ENCODE measurements around the gene SEMA3A. TPM values are rescaled to one million over a fixed set of nuclear protein-coding genes. Genes with fewer than 3 reads are reported as not detected.
A peak's percentile ranks its signal among the peaks of the same experiment; 100 is the strongest.

Gene SEMA3A
- total RNA-seq, 1 donor from 2014 or later = 134 TPM

DNA sequence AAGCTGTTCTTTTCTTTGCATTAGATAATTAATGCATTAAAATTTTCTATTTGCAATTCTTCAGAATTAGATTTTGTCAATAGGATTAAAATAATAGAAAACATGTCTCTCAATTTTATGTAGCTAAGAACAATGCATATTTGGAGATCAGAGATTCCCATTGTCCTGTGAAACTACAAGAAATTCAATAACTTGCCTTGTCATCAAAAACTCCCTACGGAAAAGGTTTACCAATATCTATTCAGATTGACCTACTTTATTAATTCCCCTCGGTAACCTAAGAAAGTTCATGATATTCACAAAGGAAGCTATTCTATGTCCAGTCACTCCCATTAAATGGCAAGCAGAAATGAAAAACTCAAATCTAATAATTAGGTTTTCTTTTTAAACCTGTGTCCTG lies 172.6 kb downstream of the SEMA3A start:
- H3K4me3 ChIP-seq = no peak overlapping the region
- no peak for DNase-seq (ENCODE audit: low spot score)
- no peak for TF ChIP-seq EZH2phosphoT487 (IDR thresholded peaks at IDR 0.05)
- no peak for TF ChIP-seq EZH2 (IDR thresholded peaks at IDR 0.05)
- TF ChIP-seq CTCF (IDR thresholded peaks at IDR 0.05) = no peak
- no peaks in the 10 kb centered on the region for H3K27me3 ChIP-seq
- no peak overlapping the region for H3K9ac ChIP-seq
- no peaks in the 10 kb centered on the region for H4K20me1 ChIP-seq (ENCODE audit: low read depth)
- H3K27ac ChIP-seq = no peak overlapping the region
- H3K79me2 ChIP-seq (ENCODE audit: low read depth) = peaks cover 2% of the 10 kb centered on the region
- Mint-ChIP-seq H3K9me3 (no peaks in the 10 kb centered on the region), H3K4me3 (no peak overlapping the region), H3K4me1 (peaks cover 15% of the 10 kb centered on the region), H3K36me3 (peaks cover 16% of the 10 kb centered on the region), H3K27ac (no peak overlapping the region), H3K27me3 (ENCODE audit: insufficient read depth, low read depth) (peaks cover 2% of the 10 kb centered on the region)
- H3K36me3 ChIP-seq = peaks cover 8% of the 10 kb centered on the region
- H3F3A ChIP-seq (ENCODE audit: low read depth) = peaks cover 15% of the 10 kb centered on the region
- no peaks in the 10 kb centered on the region for H3K9me3 ChIP-seq (ENCODE audit: low read depth)
- no peak overlapping the region for H3K4me2 ChIP-seq
- no peak overlapping the region for H2AFZ ChIP-seq (replicated peaks)
- H3K4me1 ChIP-seq = peaks cover 16% of the 10 kb centered on the region

- Histone ChIP-seq H3K9me3 (ENCODE audit: low read depth) (no peaks in the 10 kb centered on the region), H3K36me3 (peaks cover 3% of the 10 kb centered on the region), H3F3A (ENCODE audit: low read depth) (peaks cover 12% of the 10 kb centered on the region), H3K79me2 (ENCODE audit: low read depth) (peaks cover 5% of the 10 kb centered on the region), H3K27me3 (no peaks in the 10 kb centered on the region), H2AFZ (replicated peaks) (no peak overlapping the region), H3K27ac (no peak overlapping the region), H3K4me1 (peaks cover 16% of the 10 kb centered on the region), H4K20me1 (ENCODE audit: low read depth) (no peaks in the 10 kb centered on the region), H3K9ac (no peak overlapping the region), H3K4me3 (no peak overlapping the region), H3K4me2 (no peak overlapping the region)
- H3K27me3 Mint-ChIP-seq (ENCODE audit: insufficient read depth, low read depth) = peaks cover 2% of the 10 kb centered on the region
- DNase-seq (ENCODE audit: low spot score) = no peak
- TF ChIP-seq CTCF (IDR thresholded peaks at IDR 0.05) (no peak), EZH2phosphoT487 (IDR thresholded peaks at IDR 0.05) (no peak), EZH2 (IDR thresholded peaks at IDR 0.05) (no peak)
- H3K4me3 Mint-ChIP-seq = no peak overlapping the region
- H3K9me3 Mint-ChIP-seq = no peaks in the 10 kb centered on the region
- H3K4me1 Mint-ChIP-seq = peaks cover 15% of the 10 kb centered on the region
- H3K36me3 Mint-ChIP-seq = peaks cover 17% of the 10 kb centered on the region
- no peak overlapping the region for H3K27ac Mint-ChIP-seq
These were observed 173.2 kb downstream of the SEMA3A start for GRCh38 chr7:84021292-84021908.

DNA sequence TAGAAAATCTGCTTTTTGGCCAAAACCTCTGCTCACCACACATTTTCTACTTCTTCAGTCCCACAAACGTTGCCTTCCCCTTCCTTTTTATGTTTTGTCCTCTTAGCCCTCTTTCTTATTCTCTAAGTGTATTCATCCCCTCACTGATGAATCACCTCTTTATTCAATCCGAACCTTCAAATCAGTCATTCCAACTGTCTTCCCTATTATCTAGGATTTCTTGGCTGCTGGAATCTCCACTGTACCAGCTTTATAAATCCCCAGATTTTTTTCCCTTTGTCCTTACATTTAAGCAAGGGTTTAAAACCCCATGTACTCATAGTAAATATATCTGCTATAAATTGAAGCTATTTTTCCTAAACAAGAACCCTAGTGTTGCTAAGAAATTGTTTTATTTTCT lies 176.9 kb downstream of the SEMA3A start:
- H3K4me1 ChIP-seq = peaks cover 9% of the 10 kb centered on the region
- Mint-ChIP-seq H3K4me3 (no peak overlapping the region), H3K36me3 (peaks cover 8% of the 10 kb centered on the region), H3K4me1 (peaks cover 6% of the 10 kb centered on the region), H3K27me3 (ENCODE audit: insufficient read depth, low read depth) (no peaks in the 10 kb centered on the region), H3K9me3 (no peaks in the 10 kb centered on the region), H3K27ac (no peak overlapping the region)
- no peaks in the 10 kb centered on the region for H3K27me3 ChIP-seq
- H3K36me3 ChIP-seq = no peaks in the 10 kb centered on the region
- no peak overlapping the region for H3K9ac ChIP-seq
- H3K4me3 ChIP-seq = no peak overlapping the region
- peak overlapping the region; percentile 47 for H3K27ac ChIP-seq
- H3K79me2 ChIP-seq (ENCODE audit: low read depth) = peaks cover 5% of the 10 kb centered on the region
- H4K20me1 ChIP-seq (ENCODE audit: low read depth) = no peaks in the 10 kb centered on the region
- no peaks in the 10 kb centered on the region for H3K9me3 ChIP-seq (ENCODE audit: low read depth)
- H3K4me2 ChIP-seq = peak overlapping the region; percentile 21
- DNase-seq (ENCODE audit: low spot score) = peak; percentile 8
- no peaks in the 10 kb centered on the region for H3F3A ChIP-seq (ENCODE audit: low read depth)
- TF ChIP-seq EZH2phosphoT487 (IDR thresholded peaks at IDR 0.05) (no peak), CTCF (IDR thresholded peaks at IDR 0.05) (no peak), EZH2 (IDR thresholded peaks at IDR 0.05) (no peak)
- H2AFZ ChIP-seq (replicated peaks) = no peak overlapping the region
